Liver (tissue), 9 donors: ENCODE data around the gene IMPA2. TPM values are rescaled to one million over a fixed set of nuclear protein-coding genes. Genes with fewer than 3 reads are reported as not detected.

Experiments used
- DNase-seq: peaks from one replicate; pipeline ENCODE4 v3.0.0-alpha.2; 2017; ENCODE audit warnings: low spot score
- H3K27ac ChIP-seq, 2 donors: one replicate each; pipeline ENCODE4 v1.7.0; 2013; ENCODE audit warnings: inconsistent platforms in 2 of 2, low read length in 2 of 2, control low read depth in 1 of 2, low read depth in 1 of 2, mild to moderate bottlenecking in 1 of 2
- H3K27me3 ChIP-seq, 4 donors: one replicate each; pipeline versions ENCODE4 v1.6.1 to v1.7.0; 2013; ENCODE audit warnings: low read length in 3 of 4, inconsistent platforms in 1 of 4, mild to moderate bottlenecking in 1 of 4, moderate library complexity in 1 of 4; ENCODE audit not compliant: control insufficient read depth in 4 of 4, insufficient read depth in 4 of 4
- H3K36me3 ChIP-seq, 4 donors: one replicate each; pipeline versions ENCODE4 v1.6.1 to v1.7.0; 2013; ENCODE audit warnings: low read length in 3 of 4, mild to moderate bottlenecking in 3 of 4, low read depth in 1 of 4, moderate library complexity in 1 of 4; ENCODE audit not compliant: control insufficient read depth in 4 of 4, insufficient read depth in 3 of 4
- H3K4me1 ChIP-seq, 4 donors: one replicate each; pipeline versions ENCODE4 v1.6.1 to v1.7.0; 2013; ENCODE audit warnings: low read length in 3 of 4, mild to moderate bottlenecking in 3 of 4, moderate library complexity in 1 of 4; ENCODE audit not compliant: control insufficient read depth in 4 of 4, insufficient read depth in 4 of 4
- H3K4me3 ChIP-seq, 3 donors: one replicate each; pipeline versions ENCODE4 v1.6.1 to v1.7.0; 2013; ENCODE audit warnings: low read length in 3 of 3, control low read depth in 1 of 3, low read depth in 1 of 3, mild to moderate bottlenecking in 1 of 3
- H3K9ac ChIP-seq, 2 donors: one replicate each; pipeline ENCODE4 v1.7.0; 2013; ENCODE audit warnings: low read length in 2 of 2, mild to moderate bottlenecking in 2 of 2, moderate library complexity in 2 of 2, control low read depth in 1 of 2, low read depth in 1 of 2
- H3K9me3 ChIP-seq, 4 donors: one replicate each; pipeline versions ENCODE4 v1.6.1 to v1.7.0; 2013; ENCODE audit warnings: low read length in 3 of 4; ENCODE audit not compliant: control insufficient read depth in 4 of 4
- FOXA1 ChIP-seq: IDR thresholded peaks from 2 replicates; pipeline ENCODE4 v1.6.1; 2016; ENCODE audit warnings: antibody characterized with exemption
- GABPA ChIP-seq, 2 donors: IDR thresholded peaks in 1 of 2; conservative IDR thresholded peaks in 1 of 2; 2 replicates each; pipeline ENCODE4 v1.6.1; 2016; ENCODE audit warnings: antibody characterized with exemption in 2 of 2, mild to moderate bottlenecking in 1 of 2, moderate library complexity in 1 of 2
- HNF4A ChIP-seq, 2 donors: conservative IDR thresholded peaks; 2 replicates each; pipeline ENCODE4 v1.6.1; 2016; ENCODE audit warnings: antibody characterized with exemption in 2 of 2, mild to moderate bottlenecking in 2 of 2
- HNF4G ChIP-seq: IDR thresholded peaks from 2 replicates; pipeline ENCODE4 v1.6.1; 2016; ENCODE audit warnings: antibody characterized with exemption
- JUND ChIP-seq, 2 donors: IDR thresholded peaks; 2 replicates each; pipeline ENCODE4 v1.6.1; 2016; ENCODE audit warnings: antibody characterized with exemption in 2 of 2
- NR2F2 ChIP-seq: IDR thresholded peaks from 2 replicates; pipeline ENCODE4 v1.6.1; 2016; ENCODE audit warnings: antibody characterized with exemption
- RAD21 ChIP-seq, 2 donors: IDR thresholded peaks; 2 replicates each; pipeline ENCODE4 v1.6.1; 2016; ENCODE audit warnings: antibody characterized with exemption in 2 of 2, mild to moderate bottlenecking in 2 of 2
- RXRA ChIP-seq, 2 donors: IDR thresholded peaks; 2 replicates each; pipeline ENCODE4 v1.6.1; 2017 to 2018; ENCODE audit warnings: antibody characterized with exemption in 2 of 2, mild to moderate bottlenecking in 1 of 2
- SP1 ChIP-seq: IDR thresholded peaks from 2 replicates; pipeline ENCODE4 v1.6.1; 2018; ENCODE audit warnings: antibody characterized with exemption, mild to moderate bottlenecking
- TAF1 ChIP-seq: conservative IDR thresholded peaks from 2 replicates; pipeline ENCODE4 v1.6.1; 2016; ENCODE audit warnings: antibody characterized with exemption, mild to moderate bottlenecking
- YY1 ChIP-seq: IDR thresholded peaks from 2 replicates; pipeline ENCODE4 v1.6.1; 2016; ENCODE audit warnings: antibody characterized with exemption, mild to moderate bottlenecking
- WGBS: extraction: QIAGEN DNeasy Blood & Tissue Kit; methylation state at CpG from one replicate; pipeline ENCODE4 v1.1.7; 2013; 5-methylcytosine and 5-hydroxymethylcytosine counted together
- polyA plus RNA-seq, 2 donors: library from polyadenylated mRNA; stranded (reverse) in 1 of 2; unstranded in 1 of 2; fragments of 200-250 nt in 1 of 2; fragments of >200 nt in 1 of 2; fragmentation: Nextera tagmentation in 1 of 2; extraction: Ambion mirVana in 1 of 2; gene quantifications; one replicate each; pipeline versions ENCODE4 v1.2.1 to v1.2.3, GENCODE V29; 2013 to 2015
- total RNA-seq, 2 donors: library from RNA; depleted of rRNA; stranded (reverse); fragments of >200 nt; gene quantifications; one replicate each; pipeline ENCODE4 v1.2.3, GENCODE V29; 2014
- TF ChIP-seq, protein P1 (sequence below): IDR thresholded peaks from 2 replicates; pipeline ENCODE4 v1.6.1; 2016; ENCODE audit warnings: antibody characterized with exemption
- TF ChIP-seq, protein P2 (sequence below): fragments of 150-350 bp; IDR thresholded peaks from 2 replicates; pipeline ENCODE4 v1.5.1; 2017; ENCODE audit warnings: improper control_type of control experiment, low read depth, low read length; ENCODE audit not compliant: missing input control
- TF ChIP-seq, protein P3 (sequence below): IDR thresholded peaks from 2 replicates; pipeline ENCODE4 v1.6.1; 2016; ENCODE audit warnings: antibody characterized with exemption, mild to moderate bottlenecking
- donor health status: healthy.
- donor health status: healthy.
- donor health status: healthy.
- donor health status: healthy.
- donor health status: healthy.

IMPA2 gene
- total and polyA plus RNA-seq, 4 donors, result 27.5 to 55.8 (median 48.2) TPM

DNA sequence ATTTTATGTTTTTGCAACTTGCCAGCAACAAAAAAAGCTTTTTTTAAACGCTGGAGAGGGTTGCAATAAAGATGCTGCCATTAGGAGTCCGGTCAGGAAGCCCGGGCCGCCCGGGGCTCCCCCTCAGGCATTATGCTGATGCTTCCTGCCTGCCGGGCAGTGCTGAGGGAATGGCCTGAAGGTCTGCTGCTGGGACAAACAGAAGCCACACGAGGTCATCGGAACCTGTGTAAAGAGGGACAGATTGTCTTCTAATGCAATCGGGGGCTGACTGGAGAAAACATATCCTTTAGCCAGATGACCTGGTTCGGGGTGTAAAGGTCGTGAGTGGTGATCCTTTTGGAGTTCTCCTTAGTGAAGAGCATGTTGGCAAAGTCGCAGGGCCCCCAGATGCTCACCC is 2.3 kb downstream of the IMPA2 start:
- Histone ChIP-seq H3K27me3 (no peaks in the 10 kb centered on the region), H3K4me3 (peak overlapping the region in 1 of 3 donors; percentile 19), H3K27ac (no peak overlapping the region), H3K4me1 (peaks cover 7 to 35% (median 17%) of the 10 kb centered on the region in 4 donors), H3K9ac (no peak overlapping the region), H3K9me3 (no peaks in the 10 kb centered on the region), H3K36me3 (no peaks in the 10 kb centered on the region)
- DNase-seq, result no peak
- WGBS, result 29% methylated on average over 12 of the region's 12 CpGs
- TF ChIP-seq, protein P1, sequence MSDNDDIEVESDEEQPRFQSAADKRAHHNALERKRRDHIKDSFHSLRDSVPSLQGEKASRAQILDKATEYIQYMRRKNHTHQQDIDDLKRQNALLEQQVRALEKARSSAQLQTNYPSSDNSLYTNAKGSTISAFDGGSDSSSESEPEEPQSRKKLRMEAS, result peak; percentile 15
- TF ChIP-seq TAF1 (peak; percentile 20), RAD21 (IDR thresholded peaks at IDR 0.05) (peak in 1 of 2 donors; percentile 31), YY1 (peak; percentile 50), RXRA (IDR thresholded peaks at IDR 0.05) (peak; percentile 75 to 81), GABPA (IDR thresholded peaks at IDR 0.05 in 1 of 2, conservative IDR thresholded peaks at IDR 0.05 in 1 of 2) (no peak), FOXA1 (no peak), NR2F2 (peak; percentile 50), SP1 (peak; percentile 58), HNF4A (conservative IDR thresholded peaks at IDR 0.05) (peak; percentile 37 to 38)

DNA sequence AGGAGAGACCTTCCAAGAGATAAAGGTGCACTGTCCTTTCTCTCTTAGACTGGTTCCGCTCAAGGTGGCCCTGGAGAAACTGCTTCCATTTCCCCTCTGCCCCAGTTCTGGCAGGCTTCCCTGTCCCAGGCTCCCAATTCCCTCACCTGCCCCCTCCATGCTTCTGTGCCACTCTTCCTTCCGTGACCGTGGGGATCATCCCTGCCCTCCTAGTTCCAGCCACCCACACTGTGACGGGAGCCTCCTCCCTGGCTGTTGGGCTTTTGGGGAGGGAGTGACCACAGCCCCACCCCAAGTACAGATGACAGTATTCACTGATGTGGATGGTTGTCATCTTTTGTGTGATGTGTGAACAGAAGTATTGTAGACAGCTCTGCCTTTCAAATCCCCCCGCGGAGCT is 2.8 kb downstream of the IMPA2 start:
- WGBS, result 90% methylated on average over 6 of the region's 6 CpGs
- peaks cover 7 to 35% (median 17%) of the 10 kb centered on the region in 4 donors for H3K4me1 ChIP-seq
- H3K9ac ChIP-seq, result no peak overlapping the region
- DNase-seq, result no peak
- no peaks in the 10 kb centered on the region for H3K27me3 ChIP-seq
- TF ChIP-seq SP1 (no peak), FOXA1 (no peak)
- H3K9me3 ChIP-seq, result no peaks in the 10 kb centered on the region
- no peak overlapping the region for H3K4me3 ChIP-seq
- H3K27ac ChIP-seq, result no peak overlapping the region
- H3K36me3 ChIP-seq, result no peaks in the 10 kb centered on the region

DNA sequence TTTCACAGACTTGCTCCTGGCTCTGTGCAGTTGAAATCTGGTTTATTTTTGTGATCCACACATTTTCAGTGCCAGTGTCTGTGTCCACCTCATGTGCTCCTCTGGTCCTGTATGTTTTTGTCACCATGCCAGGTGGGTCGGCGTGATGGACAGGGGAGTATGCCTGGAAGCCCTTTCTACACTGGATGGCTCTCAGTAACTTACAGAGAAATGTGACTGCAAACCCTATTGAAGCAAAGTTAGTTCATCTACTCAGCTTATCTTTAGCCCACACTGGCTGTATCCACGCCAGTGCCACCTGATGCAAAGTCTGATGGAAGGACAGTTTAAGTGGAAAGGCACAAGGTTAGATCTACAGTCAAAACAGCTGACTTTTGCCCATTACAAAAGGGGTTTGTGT is 4.3 kb downstream of the IMPA2 start:
- DNase-seq, result no peak
- Histone ChIP-seq H3K9ac (no peak overlapping the region), H3K9me3 (no peaks in the 10 kb centered on the region), H3K27me3 (no peaks in the 10 kb centered on the region), H3K27ac (no peak overlapping the region), H3K36me3 (no peaks in the 10 kb centered on the region), H3K4me1 (peaks cover 5 to 25% (median 12%) of the 10 kb centered on the region in 4 donors), H3K4me3 (no peak overlapping the region)
- 90% methylated on average over 3 of the region's 3 CpGs for WGBS
- no peak for TF ChIP-seq NR2F2
- TF ChIP-seq, protein P2, sequence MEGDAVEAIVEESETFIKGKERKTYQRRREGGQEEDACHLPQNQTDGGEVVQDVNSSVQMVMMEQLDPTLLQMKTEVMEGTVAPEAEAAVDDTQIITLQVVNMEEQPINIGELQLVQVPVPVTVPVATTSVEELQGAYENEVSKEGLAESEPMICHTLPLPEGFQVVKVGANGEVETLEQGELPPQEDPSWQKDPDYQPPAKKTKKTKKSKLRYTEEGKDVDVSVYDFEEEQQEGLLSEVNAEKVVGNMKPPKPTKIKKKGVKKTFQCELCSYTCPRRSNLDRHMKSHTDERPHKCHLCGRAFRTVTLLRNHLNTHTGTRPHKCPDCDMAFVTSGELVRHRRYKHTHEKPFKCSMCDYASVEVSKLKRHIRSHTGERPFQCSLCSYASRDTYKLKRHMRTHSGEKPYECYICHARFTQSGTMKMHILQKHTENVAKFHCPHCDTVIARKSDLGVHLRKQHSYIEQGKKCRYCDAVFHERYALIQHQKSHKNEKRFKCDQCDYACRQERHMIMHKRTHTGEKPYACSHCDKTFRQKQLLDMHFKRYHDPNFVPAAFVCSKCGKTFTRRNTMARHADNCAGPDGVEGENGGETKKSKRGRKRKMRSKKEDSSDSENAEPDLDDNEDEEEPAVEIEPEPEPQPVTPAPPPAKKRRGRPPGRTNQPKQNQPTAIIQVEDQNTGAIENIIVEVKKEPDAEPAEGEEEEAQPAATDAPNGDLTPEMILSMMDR, result no peak
- TF ChIP-seq SP1, result no peak

DNA sequence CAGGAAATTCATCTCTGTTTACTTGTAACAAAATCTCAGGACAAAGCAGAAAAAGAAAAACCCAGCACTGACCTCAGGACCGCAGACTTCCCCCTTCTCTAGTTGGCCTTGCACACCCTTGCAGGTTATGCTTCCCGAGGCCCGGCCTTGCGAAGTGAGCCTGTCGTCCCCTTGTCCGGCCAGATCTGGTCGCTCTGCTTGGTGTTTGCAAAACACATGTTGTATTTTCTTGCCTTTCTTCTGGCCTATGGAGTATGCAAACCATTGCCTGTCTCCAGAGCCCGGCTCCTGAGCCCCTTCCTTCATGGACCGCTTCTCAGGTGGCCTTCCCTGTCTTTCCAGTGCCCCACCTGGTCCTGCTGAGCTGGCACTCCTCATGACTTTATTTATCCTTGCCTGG is 4.8 kb downstream of the IMPA2 start:
- no peaks in the 10 kb centered on the region for H3K27me3 ChIP-seq
- no peaks in the 10 kb centered on the region for H3K36me3 ChIP-seq
- no peak for DNase-seq
- H3K27ac ChIP-seq, result no peak overlapping the region
- H3K4me3 ChIP-seq, result no peak overlapping the region
- no peaks in the 10 kb centered on the region for H3K9me3 ChIP-seq
- 93% methylated on average over 9 of the region's 9 CpGs for WGBS
- H3K9ac ChIP-seq, result no peak overlapping the region
- peaks cover 5 to 24% (median 12%) of the 10 kb centered on the region in 4 donors for H3K4me1 ChIP-seq
- TF ChIP-seq NR2F2 (no peak), FOXA1 (no peak), JUND (IDR thresholded peaks at IDR 0.05) (no peak), RXRA (IDR thresholded peaks at IDR 0.05) (no peak), HNF4A (conservative IDR thresholded peaks at IDR 0.05) (no peak), SP1 (no peak), RAD21 (IDR thresholded peaks at IDR 0.05) (no peak), GABPA (IDR thresholded peaks at IDR 0.05 in 1 of 2, conservative IDR thresholded peaks at IDR 0.05 in 1 of 2) (no peak), YY1 (no peak), HNF4G (no peak)
- TF ChIP-seq, protein P2, result no peak
- TF ChIP-seq, protein P1, result no peak
- TF ChIP-seq, protein P3, sequence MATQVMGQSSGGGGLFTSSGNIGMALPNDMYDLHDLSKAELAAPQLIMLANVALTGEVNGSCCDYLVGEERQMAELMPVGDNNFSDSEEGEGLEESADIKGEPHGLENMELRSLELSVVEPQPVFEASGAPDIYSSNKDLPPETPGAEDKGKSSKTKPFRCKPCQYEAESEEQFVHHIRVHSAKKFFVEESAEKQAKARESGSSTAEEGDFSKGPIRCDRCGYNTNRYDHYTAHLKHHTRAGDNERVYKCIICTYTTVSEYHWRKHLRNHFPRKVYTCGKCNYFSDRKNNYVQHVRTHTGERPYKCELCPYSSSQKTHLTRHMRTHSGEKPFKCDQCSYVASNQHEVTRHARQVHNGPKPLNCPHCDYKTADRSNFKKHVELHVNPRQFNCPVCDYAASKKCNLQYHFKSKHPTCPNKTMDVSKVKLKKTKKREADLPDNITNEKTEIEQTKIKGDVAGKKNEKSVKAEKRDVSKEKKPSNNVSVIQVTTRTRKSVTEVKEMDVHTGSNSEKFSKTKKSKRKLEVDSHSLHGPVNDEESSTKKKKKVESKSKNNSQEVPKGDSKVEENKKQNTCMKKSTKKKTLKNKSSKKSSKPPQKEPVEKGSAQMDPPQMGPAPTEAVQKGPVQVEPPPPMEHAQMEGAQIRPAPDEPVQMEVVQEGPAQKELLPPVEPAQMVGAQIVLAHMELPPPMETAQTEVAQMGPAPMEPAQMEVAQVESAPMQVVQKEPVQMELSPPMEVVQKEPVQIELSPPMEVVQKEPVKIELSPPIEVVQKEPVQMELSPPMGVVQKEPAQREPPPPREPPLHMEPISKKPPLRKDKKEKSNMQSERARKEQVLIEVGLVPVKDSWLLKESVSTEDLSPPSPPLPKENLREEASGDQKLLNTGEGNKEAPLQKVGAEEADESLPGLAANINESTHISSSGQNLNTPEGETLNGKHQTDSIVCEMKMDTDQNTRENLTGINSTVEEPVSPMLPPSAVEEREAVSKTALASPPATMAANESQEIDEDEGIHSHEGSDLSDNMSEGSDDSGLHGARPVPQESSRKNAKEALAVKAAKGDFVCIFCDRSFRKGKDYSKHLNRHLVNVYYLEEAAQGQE, result no peak
